Activated CD4-positive, alpha-beta T cell treated with anti-CD3 and anti-CD28 coated beads for 36 hours (primary cell): ENCODE data around the gene DNTTIP2. TPM values are rescaled to one million over a fixed set of nuclear protein-coding genes. Genes with fewer than 3 reads are reported as not detected.
"Not testable (repeated sequence)": the region's sequence is repeated elsewhere in the genome, so short reads cannot be mapped to it uniquely, and the experiment has no call there.

Experiments
- ATAC-seq: fragments of 200-7000 bp; cut with Tn5 transposase; one replicate; pipeline ENCODE4 v1.10.0; 2021; ENCODE audit warnings: mild to moderate bottlenecking, moderate library complexity
- CTCF ChIA-PET: fragments of 350-600 bp; sonication (Branson Sonifier 250); formaldehyde crosslinking; loops from one replicate; lab custom pipeline; 2021; ENCODE audit warnings: antibody characterized with exemption; lab: Charles Lee
- POLR2A ChIA-PET: fragments of 350-600 bp; sonication (Branson Sonifier 250); formaldehyde crosslinking; loops from one replicate; lab custom pipeline; 2021; ENCODE audit warnings: antibody characterized with exemption, inconsistent platforms; lab: Charles Lee
- DNase-seq: peaks from one replicate; pipeline ENCODE4 v3.0.0-alpha.2; 2020
- H3K27ac Mint-ChIP-seq: one replicate; pipeline ENCODE4 v1.8.0; 2021; ENCODE audit warnings: mixed read lengths
- H3K27me3 Mint-ChIP-seq: one replicate; pipeline ENCODE4 v1.8.0; 2021; ENCODE audit warnings: mixed read lengths
- H3K36me3 Mint-ChIP-seq: one replicate; pipeline ENCODE4 v1.8.0; 2021; ENCODE audit warnings: low read depth, mixed read lengths
- H3K4me1 Mint-ChIP-seq: one replicate; pipeline ENCODE4 v1.8.0; 2021; ENCODE audit warnings: mixed read lengths
- H3K4me3 Mint-ChIP-seq: one replicate; pipeline ENCODE4 v1.8.0; 2021; ENCODE audit warnings: mild to moderate bottlenecking, moderate library complexity, mixed read lengths
- H3K9me3 Mint-ChIP-seq: one replicate; pipeline ENCODE4 v1.8.0; 2021; ENCODE audit warnings: low read depth, mixed read lengths
- intact Hi-C, 2 experiments: fragments of 100-400 bp; cut with DNase I in 1 of 2; cut with micrococcal nuclease in 1 of 2; formaldehyde crosslinking; loops; one replicate each; pipeline versions ENCODE4 v1.14.2 to v1.15.1; 2022 to 2024; cut with DNase I, micrococcal nuclease
- total RNA-seq, 2 experiments: library from RNA; stranded (reverse); gene quantifications; one replicate each; pipeline ENCODE4 v1.2.3, GENCODE V29; 2021

DNTTIP2 gene
- total RNA-seq, 2 experiments from 2014 or later, result 82.8 to 84.9 TPM

GRCh38 chr1:93841771-93842170 lies 37.2 kb downstream of the DNTTIP2 start:
- Mint-ChIP-seq H3K27me3 (no peaks in the 10 kb centered on the region), H3K9me3 (no peaks in the 10 kb centered on the region), H3K4me1 (peaks cover 21% of the 10 kb centered on the region), H3K27ac (no peak overlapping the region), H3K36me3 (no peaks in the 10 kb centered on the region), H3K4me3 (no peak overlapping the region)
- ATAC-seq, result no peak
- ChIA-PET POLR2A (no interaction called here), CTCF (interaction anchor here (1.2 to 5.7 kb wide), 3 partner anchors 16 to 405 kb away, joined by 3 to 107 read pairs (median 5); no protein-coding TSS in a partner anchor)
- DNase-seq, result no peak
- intact Hi-C loops, result loop anchor here in 1 of 2 experiments (10.0 kb wide), 2 partner anchors 537 to 1007 kb away; partner anchors contain the start of gene RPL5

- intact Hi-C loops, result loop anchor here in 1 of 2 experiments (10.0 kb wide), 2 partner anchors 536 to 1006 kb away; partner anchors contain the start of gene RPL5
- DNase-seq, result no peak
- ChIA-PET CTCF (interaction anchor here (0.6 to 1.2 kb wide), 5 partner anchors 15 to 395 kb away, joined by 3 to 5 read pairs (median 3); no protein-coding TSS in a partner anchor), POLR2A (no interaction called here)
- Mint-ChIP-seq H3K27me3 (no peaks in the 10 kb centered on the region), H3K4me1 (peaks cover 21% of the 10 kb centered on the region), H3K9me3 (no peaks in the 10 kb centered on the region), H3K27ac (no peak overlapping the region), H3K36me3 (no peaks in the 10 kb centered on the region), H3K4me3 (no peak overlapping the region)
- ATAC-seq, result no peak
Measured at GRCh38 chr1:93840956-93841482, 38.0 kb downstream of the DNTTIP2 start.

GRCh38 chr1:93839753-93840152 lies 39.3 kb downstream of the DNTTIP2 start:
- no peak overlapping the region for H3K27ac Mint-ChIP-seq
- no peaks in the 10 kb centered on the region for H3K9me3 Mint-ChIP-seq
- H3K36me3 Mint-ChIP-seq, result no peaks in the 10 kb centered on the region
- H3K4me1 Mint-ChIP-seq, result peaks cover 10% of the 10 kb centered on the region
- ChIA-PET CTCF (interaction anchor here (0.8 to 1.3 kb wide), 3 partner anchors 19 to 232 kb away, joined by 4 to 7 read pairs (median 4); no protein-coding TSS in a partner anchor), POLR2A (interaction anchor here (0.7 kb wide), 1 partner anchor 232 kb away, joined by 4 read pairs; no protein-coding TSS in a partner anchor)
- no peak for DNase-seq
- no peaks in the 10 kb centered on the region for H3K27me3 Mint-ChIP-seq
- no peak overlapping the region for H3K4me3 Mint-ChIP-seq
- ATAC-seq, result peak; percentile 22
- intact Hi-C loops, result loop anchor here in 1 of 2 experiments (10.0 kb wide), 2 partner anchors 535 to 1005 kb away; partner anchors contain the start of gene RPL5

- ChIA-PET CTCF (interaction anchor here (0.8 to 1.3 kb wide), 3 partner anchors 19 to 231 kb away, joined by 4 to 7 read pairs (median 4); no protein-coding TSS in a partner anchor), POLR2A (interaction anchor here (0.7 kb wide), 1 partner anchor 231 kb away, joined by 4 read pairs; no protein-coding TSS in a partner anchor)
- intact Hi-C loops, result no loop called here
- ATAC-seq (peak; percentile 73), DNase-seq (no peak)
- peaks cover 1% of the 10 kb centered on the region for H3K9me3 Mint-ChIP-seq
- H3K4me1 Mint-ChIP-seq, result peaks cover 6% of the 10 kb centered on the region
- no peak overlapping the region for H3K27ac Mint-ChIP-seq
- H3K4me3 Mint-ChIP-seq, result no peak overlapping the region
- no peaks in the 10 kb centered on the region for H3K27me3 Mint-ChIP-seq
- no peaks in the 10 kb centered on the region for H3K36me3 Mint-ChIP-seq
Measured at GRCh38 chr1:93839307-93839706, 39.7 kb downstream of the DNTTIP2 start.

GRCh38 chr1:93837961-93838360 lies 41.0 kb downstream of the DNTTIP2 start:
- Mint-ChIP-seq H3K4me1 (peaks cover 4% of the 10 kb centered on the region), H3K36me3 (peaks cover 3% of the 10 kb centered on the region), H3K27ac (no peak overlapping the region), H3K27me3 (no peaks in the 10 kb centered on the region), H3K4me3 (no peak overlapping the region), H3K9me3 (peaks cover 7% of the 10 kb centered on the region)
- ATAC-seq (no peak), DNase-seq (no peak)
- intact Hi-C loops, result no loop called here
- ChIA-PET POLR2A (no interaction called here), CTCF (interaction anchor here (0.7 to 1.6 kb wide), 2 partner anchors 9 to 209 kb away, joined by 3 to 5 read pairs; no protein-coding TSS in a partner anchor)

GRCh38 chr1:93833293-93833692 lies 45.7 kb downstream of the DNTTIP2 start:
- H3K27me3 Mint-ChIP-seq, POLR2A ChIA-PET, DNase-seq, H3K9me3 Mint-ChIP-seq, intact Hi-C loops, H3K36me3 Mint-ChIP-seq, H3K4me1 Mint-ChIP-seq, ATAC-seq, CTCF ChIA-PET, H3K27ac Mint-ChIP-seq, H3K4me3 Mint-ChIP-seq: not testable (repeated sequence)

GRCh38 chr1:93829061-93829460 lies 49.9 kb downstream of the DNTTIP2 start:
- ChIA-PET POLR2A (no interaction called here), CTCF (interaction anchor here (0.6 to 2.0 kb wide), 4 partner anchors 8 to 200 kb away, joined by 3 to 10 read pairs (median 4); no protein-coding TSS in a partner anchor)
- Mint-ChIP-seq H3K27me3 (no peaks in the 10 kb centered on the region), H3K4me3 (no peak overlapping the region), H3K27ac (no peak overlapping the region), H3K4me1 (no peaks in the 10 kb centered on the region), H3K9me3 (peaks cover 4% of the 10 kb centered on the region), H3K36me3 (peaks cover 1% of the 10 kb centered on the region)
- no peak for DNase-seq
- no peak for ATAC-seq
- intact Hi-C loops, result no loop called here

GRCh38 chr1:93828367-93828755 lies 50.6 kb downstream of the DNTTIP2 start:
- ChIA-PET POLR2A (no interaction called here), CTCF (interaction anchor here (0.6 to 0.8 kb wide), 4 partner anchors 9 to 16 kb away, joined by 3 to 5 read pairs (median 4); no protein-coding TSS in a partner anchor)
- Mint-ChIP-seq H3K36me3 (no peaks in the 10 kb centered on the region), H3K27me3 (no peaks in the 10 kb centered on the region), H3K27ac (no peak overlapping the region), H3K9me3 (no peaks in the 10 kb centered on the region), H3K4me1 (no peaks in the 10 kb centered on the region), H3K4me3 (no peak overlapping the region)
- no peak for ATAC-seq
- DNase-seq, result no peak
- intact Hi-C loops, result no loop called here

- no peak for ATAC-seq
- POLR2A ChIA-PET, result interaction anchor here (0.5 kb wide), 1 partner anchor 403 kb away, joined by 3 read pairs; no protein-coding TSS in a partner anchor
- no peaks in the 10 kb centered on the region for H3K36me3 Mint-ChIP-seq
Measured at GRCh38 chr1:93827633-93828366, 51.2 kb downstream of the DNTTIP2 start.

GRCh38 chr1:93827128-93827527 lies 51.9 kb downstream of the DNTTIP2 start:
- Mint-ChIP-seq H3K36me3 (no peaks in the 10 kb centered on the region), H3K4me3 (no peak overlapping the region), H3K27me3 (no peaks in the 10 kb centered on the region), H3K27ac (no peak overlapping the region), H3K4me1 (peaks cover 7% of the 10 kb centered on the region), H3K9me3 (no peaks in the 10 kb centered on the region)
- intact Hi-C loops, result no loop called here
- DNase-seq (no peak), ATAC-seq (no peak)
- ChIA-PET POLR2A (no interaction called here), CTCF (interaction anchor here (1.3 kb wide), 1 partner anchor 12 kb away, joined by 3 read pairs; no protein-coding TSS in a partner anchor)

More at GRCh38 chr1:93827633-93828366, 51.2 kb downstream of the DNTTIP2 start:
- Mint-ChIP-seq H3K27me3 (no peaks in the 10 kb centered on the region), H3K27ac (no peak overlapping the region), H3K4me1 (peaks cover 5% of the 10 kb centered on the region), H3K4me3 (no peak overlapping the region), H3K9me3 (no peaks in the 10 kb centered on the region)
- CTCF ChIA-PET, result interaction anchor here (0.8 kb wide), 2 partner anchors 12 to 17 kb away, joined by 3 to 5 read pairs; no protein-coding TSS in a partner anchor
- intact Hi-C loops, result no loop called here
- no peak for DNase-seq

GRCh38 chr1:93824834-93825233 lies 54.2 kb downstream of the DNTTIP2 start:
- no peaks in the 10 kb centered on the region for H3K9me3 Mint-ChIP-seq
- ATAC-seq (no peak), DNase-seq (no peak)
- CTCF ChIA-PET, result no interaction called here
- no peak overlapping the region for H3K27ac Mint-ChIP-seq
- no peaks in the 10 kb centered on the region for H3K36me3 Mint-ChIP-seq
- intact Hi-C loops, result no loop called here
- POLR2A ChIA-PET, result interaction anchor here (0.6 kb wide), 1 partner anchor 9 kb away, joined by 3 read pairs; no protein-coding TSS in a partner anchor
- H3K4me3 Mint-ChIP-seq, result no peak overlapping the region
- peaks cover 7% of the 10 kb centered on the region for H3K4me1 Mint-ChIP-seq
- no peaks in the 10 kb centered on the region for H3K27me3 Mint-ChIP-seq
